VCaP (cell line): ENCODE results near the gene CENPB.

Source experiments
- H3K27ac ChIP-seq: fragments of 450-650 bp; 2 replicates; pipeline ENCODE4 v1.5.1; 2017
- TF ChIP-seq, protein P1 (sequence below): fragments of 450-650 bp; conservative IDR thresholded peaks from 2 replicates; pipeline ENCODE4 v1.5.1; 2017; ENCODE audit warnings: mild to moderate bottlenecking, moderate library complexity

The CENPB gene

DNA sequence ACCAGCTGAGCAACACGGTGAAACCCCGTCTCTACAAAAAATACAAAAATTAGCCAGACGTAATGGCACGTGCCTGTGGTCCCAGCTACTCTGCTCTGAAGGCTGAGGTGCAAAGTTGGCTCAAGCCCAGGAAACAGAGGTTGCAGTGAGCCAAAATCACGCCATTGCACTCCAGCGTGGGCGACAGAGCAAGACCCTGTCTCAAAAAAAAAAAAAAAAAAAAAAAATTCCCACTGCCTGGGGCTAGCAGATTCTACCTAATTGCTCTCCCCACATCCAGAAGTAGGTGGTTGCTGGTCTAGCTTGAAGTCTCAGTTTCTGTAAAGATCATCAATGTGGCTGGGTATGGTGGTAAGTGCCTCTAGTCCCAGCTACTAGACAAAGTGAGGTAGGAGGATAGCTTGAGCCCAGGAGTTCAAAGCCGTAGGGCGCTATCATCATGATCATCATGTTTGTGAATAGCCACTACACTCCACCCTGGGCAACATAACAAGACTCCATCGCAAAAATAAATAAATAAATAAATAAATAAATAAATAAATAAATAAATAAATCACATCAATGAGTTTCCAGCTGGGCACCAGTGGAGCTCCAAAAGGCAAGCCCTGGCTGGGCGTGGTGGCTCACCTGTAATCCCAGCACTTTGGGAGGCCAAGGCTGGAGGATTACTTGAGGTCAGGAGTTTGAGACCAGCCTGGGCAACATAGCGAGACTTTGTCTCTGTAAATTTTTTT lies 27.5 kb upstream of the CENPB start:
- TF ChIP-seq, protein P1, sequence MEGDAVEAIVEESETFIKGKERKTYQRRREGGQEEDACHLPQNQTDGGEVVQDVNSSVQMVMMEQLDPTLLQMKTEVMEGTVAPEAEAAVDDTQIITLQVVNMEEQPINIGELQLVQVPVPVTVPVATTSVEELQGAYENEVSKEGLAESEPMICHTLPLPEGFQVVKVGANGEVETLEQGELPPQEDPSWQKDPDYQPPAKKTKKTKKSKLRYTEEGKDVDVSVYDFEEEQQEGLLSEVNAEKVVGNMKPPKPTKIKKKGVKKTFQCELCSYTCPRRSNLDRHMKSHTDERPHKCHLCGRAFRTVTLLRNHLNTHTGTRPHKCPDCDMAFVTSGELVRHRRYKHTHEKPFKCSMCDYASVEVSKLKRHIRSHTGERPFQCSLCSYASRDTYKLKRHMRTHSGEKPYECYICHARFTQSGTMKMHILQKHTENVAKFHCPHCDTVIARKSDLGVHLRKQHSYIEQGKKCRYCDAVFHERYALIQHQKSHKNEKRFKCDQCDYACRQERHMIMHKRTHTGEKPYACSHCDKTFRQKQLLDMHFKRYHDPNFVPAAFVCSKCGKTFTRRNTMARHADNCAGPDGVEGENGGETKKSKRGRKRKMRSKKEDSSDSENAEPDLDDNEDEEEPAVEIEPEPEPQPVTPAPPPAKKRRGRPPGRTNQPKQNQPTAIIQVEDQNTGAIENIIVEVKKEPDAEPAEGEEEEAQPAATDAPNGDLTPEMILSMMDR, result no peak
- H3K27ac ChIP-seq, result no peak overlapping the region; the same call in 1 of the 2 replicates

DNA sequence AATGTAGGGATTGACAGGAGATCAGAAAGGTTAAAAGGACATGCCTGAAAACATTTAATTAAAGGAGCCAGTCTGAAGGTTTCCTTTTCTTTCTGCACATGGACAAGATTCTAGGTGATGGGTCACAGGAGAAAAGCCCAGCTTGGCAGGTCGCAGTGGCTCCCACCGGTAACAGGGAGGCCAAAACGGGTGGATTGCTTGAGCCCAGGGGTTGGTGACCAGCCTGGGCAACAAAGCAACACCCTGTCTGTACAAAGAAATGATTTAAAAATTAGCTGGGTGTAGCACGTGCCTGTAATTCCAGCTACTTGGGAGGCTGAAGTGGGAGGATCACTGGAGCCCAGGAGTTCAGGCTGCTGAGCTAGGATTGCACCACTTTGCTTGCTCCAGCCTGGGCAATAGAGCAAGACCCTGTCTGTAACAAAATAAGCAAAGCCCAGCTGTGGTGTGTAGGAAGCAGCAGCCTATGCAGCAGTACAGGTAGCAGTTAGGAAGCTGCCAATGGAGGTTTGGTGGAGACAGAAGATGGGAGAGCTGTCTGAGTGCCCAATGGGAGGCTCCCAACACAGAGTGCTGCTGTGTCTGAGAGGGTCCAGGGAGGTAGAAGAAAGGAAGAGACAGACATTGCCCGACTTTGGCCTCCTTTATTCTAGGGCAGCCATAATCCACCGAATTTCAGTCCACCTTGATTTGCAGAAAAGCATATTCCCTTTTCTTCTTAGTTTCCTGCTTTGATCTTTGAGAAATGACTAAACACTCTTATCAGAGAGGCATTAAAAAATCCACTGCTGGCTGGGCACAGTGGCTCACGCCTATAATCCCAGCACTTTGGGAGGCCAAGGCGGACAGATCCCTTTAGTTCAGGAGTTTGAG lies 26.7 kb upstream of the CENPB start:
- TF ChIP-seq, protein P1, result no peak
- H3K27ac ChIP-seq, result peak overlapping the region; percentile 77; the same call in 1 of the 2 replicates

DNA sequence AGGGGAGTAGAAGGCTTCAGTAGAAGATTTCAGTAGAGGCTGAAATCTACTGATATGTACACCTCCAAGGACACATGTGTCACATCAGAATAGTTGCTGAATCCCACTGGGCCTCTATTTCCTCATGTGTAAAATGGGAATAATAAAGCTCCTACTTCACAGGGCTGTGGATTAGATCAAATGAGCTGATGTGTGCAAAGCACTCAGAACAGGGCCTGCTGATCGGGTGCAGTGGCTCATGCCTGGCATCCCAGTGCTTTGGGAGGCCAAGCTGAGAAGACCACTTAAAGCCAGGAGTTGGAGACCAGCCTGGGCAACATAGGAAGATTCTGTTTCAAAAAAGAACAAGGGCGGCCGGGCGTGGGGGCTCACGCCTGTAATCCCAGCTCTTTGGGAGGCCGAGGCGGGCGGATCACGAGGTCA lies 25.7 kb upstream of the CENPB start:
- H3K27ac ChIP-seq, result peak overlapping the region; percentile 77
- TF ChIP-seq, protein P1, result no peak

DNA sequence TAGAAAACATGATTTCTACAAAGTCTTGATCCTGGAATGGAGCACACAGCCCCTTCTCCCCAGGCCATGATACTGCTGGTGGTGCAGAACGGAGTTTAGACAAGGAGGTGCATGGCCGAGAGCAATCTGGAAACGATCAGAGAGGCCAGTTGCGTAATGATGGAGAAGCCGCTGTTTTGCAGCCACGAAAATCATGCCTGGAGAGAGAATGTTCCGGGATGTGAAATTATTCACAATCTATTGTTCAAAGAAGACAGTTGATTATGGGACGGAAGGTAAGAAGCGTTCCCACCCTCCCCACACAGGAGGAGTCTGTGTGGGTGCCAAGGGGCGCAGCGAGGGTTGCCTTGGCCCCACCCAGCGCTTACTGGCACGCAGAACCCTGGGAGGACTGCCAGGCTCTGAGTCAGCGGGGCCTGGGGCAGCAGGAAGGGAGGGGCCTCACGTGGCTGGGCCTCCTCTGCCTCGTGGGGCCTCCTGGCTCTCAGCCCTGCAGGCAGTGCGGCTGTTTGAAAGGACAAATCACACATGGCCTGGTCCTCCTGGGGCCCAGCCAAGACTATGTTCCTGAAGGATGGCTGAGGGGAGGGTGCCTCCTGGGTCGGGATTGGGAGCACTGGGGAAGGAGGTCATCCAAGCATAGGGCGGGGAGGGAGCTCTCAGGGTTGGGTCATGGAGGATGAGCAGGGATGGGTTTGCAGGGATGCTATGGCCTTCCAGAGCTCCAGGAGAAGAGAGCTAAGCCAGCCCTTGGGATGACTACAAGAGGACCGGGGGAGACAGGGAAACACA lies 25.1 kb upstream of the CENPB start:
- H3K27ac ChIP-seq, result peak overlapping the region; percentile 77
- TF ChIP-seq, protein P1, result no peak

DNA sequence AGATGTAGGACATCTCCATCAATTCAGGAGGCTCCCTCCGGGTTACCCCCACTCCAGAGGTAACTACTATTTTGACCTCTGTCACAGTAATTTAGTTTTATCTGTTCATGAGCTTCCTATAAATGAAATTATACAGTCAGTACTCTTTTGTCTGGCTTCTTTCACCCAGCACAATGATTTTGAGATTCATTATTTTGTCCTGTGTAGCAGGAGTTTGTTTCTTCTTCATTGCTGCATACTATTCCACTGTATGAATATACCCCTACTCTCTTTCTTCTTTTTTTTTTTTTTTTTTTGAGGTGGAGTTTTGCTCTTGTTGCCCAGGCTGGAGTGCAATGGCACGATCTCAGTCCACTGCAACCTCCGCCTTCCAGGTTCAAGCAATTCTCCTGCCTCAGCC lies 22.0 kb upstream of the CENPB start:
- TF ChIP-seq, protein P1, result no peak
- H3K27ac ChIP-seq, result peak overlapping the region; percentile 92

DNA sequence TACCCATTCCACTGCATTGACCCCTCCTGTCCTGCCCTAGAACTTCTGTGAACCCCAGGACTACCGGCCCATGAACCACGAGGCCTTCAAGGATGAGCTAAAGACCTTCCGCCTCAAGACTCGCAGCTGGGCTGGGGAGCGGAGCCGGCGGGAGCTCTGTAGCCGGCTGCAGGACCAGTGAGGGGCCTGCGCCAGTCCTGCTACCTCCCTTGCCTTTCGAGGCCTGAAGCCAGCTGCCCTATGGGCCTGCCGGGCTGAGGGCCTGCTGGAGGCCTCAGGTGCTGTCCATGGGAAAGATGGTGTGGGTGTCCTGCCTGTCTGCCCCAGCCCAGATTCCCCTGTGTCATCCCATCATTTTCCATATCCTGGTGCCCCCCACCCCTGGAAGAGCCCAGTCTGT lies 18.2 kb upstream of the CENPB start:
- TF ChIP-seq, protein P1, result no peak
- H3K27ac ChIP-seq, result peak overlapping the region; percentile 92
